NCI-H2029 treated with DMSO at 0.1 percent for 48 hours (cell line): ENCODE data around the gene EYS.
"Not testable (repeated sequence)": the region's sequence is repeated elsewhere in the genome, so short reads cannot be mapped to it uniquely, and the experiment has no call there.

ENCODE experiments used
- DNase-seq: peaks from one replicate; lab custom pipeline; 2025; lab: John Stamatoyannopoulos, UW

The EYS gene

DNA sequence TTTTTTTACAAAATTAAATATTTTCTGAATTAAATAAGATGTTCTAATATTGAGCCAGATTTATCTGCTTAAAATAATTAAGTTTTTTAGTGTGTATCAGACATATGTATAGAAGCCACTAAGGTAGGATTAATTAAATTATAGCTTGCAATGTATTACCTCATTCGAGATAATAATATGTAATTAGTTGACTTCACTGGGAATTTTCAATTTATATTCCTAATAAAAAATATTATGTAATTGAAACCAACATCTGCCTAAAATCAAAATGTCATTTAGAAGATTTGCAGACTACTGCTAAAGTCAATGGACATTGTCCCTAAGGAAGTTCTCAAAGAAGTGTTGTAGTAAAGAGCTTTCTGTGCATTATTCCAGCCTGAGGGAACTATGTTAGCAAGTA is 254.7 kb downstream of the EYS start:
- DNase-seq = no peak

GRCh38 chr6:65450451-65450850 is 256.6 kb downstream of the EYS start:
- DNase-seq = no peak

GRCh38 chr6:65449926-65450325 is 257.1 kb downstream of the EYS start:
- no peak for DNase-seq

GRCh38 chr6:65448866-65449265 is 258.2 kb downstream of the EYS start:
- no peak for DNase-seq

- DNase-seq = no peak
Measured at GRCh38 chr6:65436281-65436680, 270.7 kb downstream of the EYS start.

DNA sequence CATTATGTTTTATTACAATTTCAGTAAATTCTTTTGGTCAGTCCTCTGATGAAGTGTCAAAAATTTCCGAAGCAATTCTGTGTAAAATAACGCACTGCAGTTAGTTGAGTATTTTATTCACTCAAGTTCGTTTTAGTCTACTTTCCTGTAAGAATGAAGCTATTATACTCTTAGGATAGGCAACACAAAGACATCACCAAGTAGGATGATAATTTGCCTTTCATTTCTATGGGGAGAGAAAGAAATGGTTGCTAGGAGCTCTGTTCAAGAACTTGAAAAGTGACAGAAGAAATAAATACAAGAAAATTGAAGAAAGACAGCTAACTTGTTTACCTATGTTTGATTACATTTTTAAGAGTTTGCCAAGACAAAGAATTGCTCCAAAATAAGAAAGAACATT is 290.4 kb downstream of the EYS start:
- DNase-seq = no peak

GRCh38 chr6:65410309-65410708 is 296.7 kb downstream of the EYS start:
- DNase-seq = no peak

- no peak for DNase-seq
Measured at GRCh38 chr6:65402564-65402963, 304.5 kb downstream of the EYS start.

- no peak for DNase-seq
Measured at GRCh38 chr6:65399355-65400084, 307.5 kb downstream of the EYS start.

DNA sequence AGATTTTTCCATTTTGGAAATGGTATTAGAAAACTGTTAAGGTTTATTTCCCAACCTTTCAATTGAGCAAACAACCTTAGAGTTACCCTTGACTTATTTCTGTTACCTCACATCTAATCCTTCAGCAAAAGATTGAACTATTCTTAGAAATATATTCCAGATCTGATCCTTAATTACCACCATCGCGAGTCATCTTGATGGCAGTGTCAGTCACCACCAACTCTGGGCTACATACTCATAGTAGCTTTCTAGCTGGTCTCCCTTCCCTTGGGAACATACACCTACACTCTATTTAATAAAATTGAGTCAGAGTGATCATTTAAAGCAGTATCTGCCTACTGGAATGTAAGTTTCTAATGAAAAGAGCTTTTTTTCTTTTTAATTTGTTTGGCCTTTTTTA is 308.2 kb downstream of the EYS start:
- no peak for DNase-seq

DNA sequence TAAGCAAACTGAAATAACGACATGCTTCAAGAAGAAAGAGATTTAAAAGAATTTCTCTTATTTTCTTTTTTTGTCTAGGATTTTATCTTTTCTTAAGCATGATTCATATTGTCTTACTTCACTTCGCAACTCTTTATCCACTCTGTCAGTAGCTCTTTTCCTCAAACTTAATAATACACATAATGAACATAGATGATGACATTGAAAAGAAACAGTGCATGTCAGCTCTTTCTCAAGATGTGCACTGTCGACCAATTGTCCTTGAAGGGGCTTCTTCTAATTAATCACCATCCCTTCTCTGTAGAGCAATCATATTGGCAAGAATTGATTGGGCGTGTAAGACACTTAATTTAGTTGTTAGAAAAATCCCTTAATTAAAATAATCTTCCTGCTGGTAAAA is 356.5 kb downstream of the EYS start:
- DNase-seq = no peak

- not testable (repeated sequence) for DNase-seq
Measured at GRCh38 chr6:65302655-65303054, 404.4 kb downstream of the EYS start.

DNA sequence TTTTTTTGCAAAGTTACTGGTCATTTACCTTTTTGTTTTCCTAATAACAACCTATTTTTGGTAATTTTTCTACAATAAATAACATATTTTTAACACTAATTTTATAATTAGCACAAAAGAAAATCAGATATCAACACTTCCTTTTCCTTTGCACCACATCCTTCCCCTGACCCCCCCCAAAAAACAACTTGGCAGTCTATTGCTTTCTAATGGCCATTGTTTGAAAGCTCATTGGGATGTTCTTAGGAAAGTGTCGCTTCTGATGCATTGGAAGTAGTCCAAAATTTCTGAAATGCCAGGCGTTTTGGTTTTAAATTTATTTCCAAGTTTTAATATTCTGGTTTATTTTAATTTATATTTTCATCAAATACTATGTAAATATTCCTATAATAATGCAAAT is 407.8 kb downstream of the EYS start:
- no peak for DNase-seq

DNA sequence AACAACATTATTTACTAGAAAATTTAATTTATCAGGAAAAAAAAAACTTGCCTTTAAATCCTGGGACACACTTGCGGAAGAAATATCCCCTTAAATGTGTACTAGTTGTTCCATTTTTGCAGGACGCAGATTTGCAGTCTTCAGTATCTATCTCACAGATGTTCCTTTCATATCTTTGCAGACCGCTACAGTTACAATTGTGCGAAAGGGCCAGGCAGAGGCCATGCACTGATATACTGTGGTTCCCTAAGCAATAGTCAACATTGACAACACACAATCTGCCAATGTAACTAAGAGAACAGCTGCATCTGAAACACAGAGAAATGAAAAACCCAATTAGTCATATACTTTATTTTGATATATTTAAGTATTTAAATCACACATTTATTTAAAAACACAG is 411.2 kb downstream of the EYS start:
- DNase-seq = no peak

DNA sequence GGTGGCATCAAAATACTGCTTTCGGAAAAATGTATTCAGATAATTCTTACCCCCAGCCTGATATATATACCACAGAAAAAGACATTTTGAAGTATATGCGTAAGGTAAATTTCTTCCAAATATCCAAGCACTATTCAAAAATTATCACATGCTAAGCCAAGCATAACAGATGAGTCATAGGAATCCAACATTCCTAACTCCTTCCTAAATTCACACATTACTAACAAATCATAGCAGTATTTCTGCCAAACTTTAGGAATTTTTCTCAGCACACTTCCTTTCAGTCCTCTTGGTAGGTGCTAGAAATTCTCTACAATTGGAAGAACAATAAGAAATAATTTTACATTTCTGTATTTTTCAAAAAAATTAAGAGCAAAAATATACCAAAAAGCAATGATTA is 417.5 kb downstream of the EYS start:
- DNase-seq = no peak

GRCh38 chr6:65285275-65285674 is 421.8 kb downstream of the EYS start:
- DNase-seq = no peak

GRCh38 chr6:65280060-65280459 is 427.0 kb downstream of the EYS start:
- DNase-seq = no peak

GRCh38 chr6:65262241-65262640 is 444.8 kb downstream of the EYS start:
- DNase-seq = no peak

DNA sequence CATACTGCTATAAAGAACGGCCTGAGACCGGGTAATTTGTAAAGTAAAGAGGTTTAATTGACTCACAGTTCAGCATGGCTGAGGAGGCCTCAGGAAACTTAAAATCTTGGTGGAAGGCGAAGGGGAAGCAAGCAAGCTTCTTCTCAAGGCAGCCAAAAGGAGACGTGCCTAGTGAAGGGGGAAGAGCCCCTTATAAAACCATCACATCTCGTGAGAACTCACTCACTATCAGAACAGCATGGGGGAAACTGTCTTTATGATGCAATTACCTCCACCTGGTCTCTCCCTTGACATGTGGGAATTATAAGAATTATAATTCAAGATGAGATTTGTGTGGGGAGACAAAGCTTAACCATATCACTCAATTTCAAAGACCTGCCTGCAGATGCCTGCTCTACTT is 447.0 kb downstream of the EYS start:
- no peak for DNase-seq

- no peak for DNase-seq
Measured at GRCh38 chr6:65259059-65259458, 448.0 kb downstream of the EYS start.

DNA sequence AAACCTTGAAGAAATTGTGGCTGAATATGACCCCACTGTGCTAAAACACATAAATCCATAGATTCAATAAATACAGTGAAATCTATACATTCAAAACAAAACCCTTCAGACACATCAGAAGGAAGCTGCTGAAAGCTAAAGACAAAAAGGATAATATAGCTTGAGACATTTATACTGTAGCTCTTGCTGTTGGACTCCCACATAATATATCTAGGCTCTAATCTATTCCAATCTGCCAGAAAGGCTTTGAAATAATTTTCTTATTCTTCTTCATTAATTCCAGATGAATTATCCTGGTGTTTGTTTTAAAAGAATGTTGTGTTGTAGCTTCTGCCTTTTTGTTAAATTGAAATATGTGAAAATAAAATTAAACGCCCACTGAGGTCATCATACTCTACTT is 454.0 kb downstream of the EYS start:
- no peak for DNase-seq

GRCh38 chr6:65248101-65248610 is 458.9 kb downstream of the EYS start:
- DNase-seq = no peak

DNA sequence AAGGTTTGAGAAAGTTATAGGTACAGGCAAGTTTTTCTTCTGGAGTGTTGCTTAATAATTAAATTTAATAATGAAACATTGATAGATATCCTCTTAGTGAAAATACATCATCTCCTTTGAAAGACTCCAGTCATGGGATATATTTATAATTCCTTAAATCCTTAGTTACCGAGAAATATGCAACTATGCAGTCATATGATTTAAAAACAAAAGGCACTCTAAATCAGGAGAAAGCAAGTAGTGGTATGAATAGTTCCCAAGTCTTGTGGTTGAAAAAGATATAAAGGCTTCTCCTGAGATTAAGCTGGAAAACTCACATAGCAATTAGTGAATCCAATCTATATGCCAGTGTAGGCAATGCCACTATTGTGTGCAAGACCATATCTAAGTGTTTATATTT is 475.4 kb downstream of the EYS start:
- no peak for DNase-seq

DNA sequence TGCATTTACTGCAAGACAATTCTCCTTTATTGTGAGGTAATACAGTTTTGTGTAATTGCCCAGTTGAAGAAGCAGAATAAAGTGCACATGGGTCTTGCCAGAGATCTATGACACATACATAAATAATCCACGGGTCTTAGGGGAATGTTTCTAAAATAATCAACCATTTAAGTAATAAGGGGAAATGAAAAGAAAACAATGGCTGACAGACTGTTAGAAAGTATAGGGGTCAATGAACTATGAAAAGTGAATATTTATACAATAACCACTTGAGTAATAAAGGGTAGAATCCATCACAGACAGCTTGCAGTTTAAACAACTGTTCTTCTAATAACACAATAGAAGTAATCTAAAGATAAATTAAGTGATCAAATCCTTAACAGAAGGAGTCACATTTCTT is 477.2 kb downstream of the EYS start:
- DNase-seq = no peak
